NCI-H1092 (cell line): ENCODE measurements around the gene NT5DC2.

ENCODE experiments used
- DNase-seq: peaks from one replicate; lab custom pipeline; 2025; lab: John Stamatoyannopoulos, UW

Gene NT5DC2

DNA sequence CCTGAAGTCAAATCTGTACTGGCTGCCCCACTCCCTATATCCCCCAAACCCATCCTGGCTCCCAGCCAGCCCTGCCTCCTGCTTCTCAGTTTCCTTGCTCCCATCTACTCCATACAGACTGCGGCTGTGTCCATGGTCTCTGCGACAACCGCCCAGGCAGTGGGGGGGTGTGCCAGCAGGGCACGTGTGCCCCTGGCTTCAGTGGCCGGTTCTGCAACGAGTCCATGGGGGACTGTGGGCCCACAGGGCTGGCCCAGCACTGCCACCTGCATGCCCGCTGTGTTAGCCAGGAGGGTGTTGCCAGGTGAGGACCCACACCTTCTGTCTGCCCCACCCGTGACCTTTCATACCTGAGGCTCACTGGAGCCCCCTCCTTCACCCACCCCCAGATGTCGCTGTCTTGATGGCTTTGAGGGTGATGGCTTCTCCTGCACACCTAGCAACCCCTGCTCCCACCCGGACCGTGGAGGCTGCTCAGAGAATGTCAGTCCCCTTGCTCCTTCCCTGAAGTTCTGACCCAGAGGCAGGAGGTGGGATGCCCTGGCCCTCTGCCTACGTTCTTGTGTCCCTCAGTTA, 23.8 kb downstream of the NT5DC2 start:
- DNase-seq, result no peak

DNA sequence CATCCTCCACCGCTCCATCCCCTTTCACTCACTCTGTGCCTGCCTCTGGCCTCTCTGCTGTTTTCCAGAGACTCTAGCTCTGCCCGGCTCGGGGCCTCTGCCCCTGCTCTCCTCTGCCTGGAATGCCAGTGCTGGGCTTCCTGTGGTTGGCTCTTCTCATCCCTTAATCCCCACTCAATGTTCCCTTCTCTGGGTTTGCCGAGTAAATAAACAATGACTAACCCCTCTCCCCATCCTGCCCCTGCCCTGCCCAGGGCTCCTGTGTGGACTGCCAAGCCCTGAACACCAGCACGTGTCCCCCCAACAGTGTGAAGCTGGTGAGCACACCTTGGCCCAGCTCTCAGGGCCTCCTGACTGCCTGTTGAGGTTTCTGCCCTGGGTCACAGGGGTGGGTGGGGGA, 26.3 kb downstream of the NT5DC2 start:
- DNase-seq, result no peak

- DNase-seq, result no peak
Observed at GRCh38 chr3:52506266-52506966, 27.2 kb downstream of the NT5DC2 start.

- no peak for DNase-seq
Observed at GRCh38 chr3:52504977-52505376, 28.7 kb downstream of the NT5DC2 start.

DNA sequence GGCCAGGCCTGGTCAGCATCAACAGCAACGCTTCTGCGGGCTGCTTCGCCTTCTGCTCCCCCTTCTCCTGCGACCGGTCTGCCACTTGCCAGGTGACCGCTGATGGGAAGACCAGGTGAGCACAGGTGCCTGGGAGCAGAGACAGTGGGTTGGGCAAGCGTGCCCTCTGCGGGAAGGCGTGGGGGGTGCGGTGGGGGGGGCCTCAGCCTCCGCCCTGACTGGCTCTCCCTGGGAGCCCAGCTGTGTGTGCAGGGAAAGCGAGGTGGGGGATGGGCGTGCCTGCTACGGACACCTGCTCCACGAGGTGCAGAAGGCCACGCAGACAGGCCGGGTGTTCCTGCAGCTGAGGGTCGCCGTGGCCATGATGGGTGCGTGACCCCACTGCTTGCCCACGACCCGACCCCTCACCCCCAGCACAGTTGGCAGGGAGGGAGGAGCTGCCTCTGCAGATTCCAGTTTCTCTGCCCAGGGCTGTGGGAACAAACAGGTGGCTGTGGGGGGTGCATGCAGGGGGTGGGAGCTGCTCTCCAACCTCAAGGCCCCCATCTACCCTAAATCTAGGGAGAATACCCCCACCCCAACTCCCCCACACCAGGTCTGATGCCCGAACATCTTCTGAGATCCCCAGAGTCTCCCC, 29.8 kb downstream of the NT5DC2 start:
- DNase-seq, result no peak

- DNase-seq, result no peak
Observed at GRCh38 chr3:52502808-52503350, 30.8 kb downstream of the NT5DC2 start.

DNA sequence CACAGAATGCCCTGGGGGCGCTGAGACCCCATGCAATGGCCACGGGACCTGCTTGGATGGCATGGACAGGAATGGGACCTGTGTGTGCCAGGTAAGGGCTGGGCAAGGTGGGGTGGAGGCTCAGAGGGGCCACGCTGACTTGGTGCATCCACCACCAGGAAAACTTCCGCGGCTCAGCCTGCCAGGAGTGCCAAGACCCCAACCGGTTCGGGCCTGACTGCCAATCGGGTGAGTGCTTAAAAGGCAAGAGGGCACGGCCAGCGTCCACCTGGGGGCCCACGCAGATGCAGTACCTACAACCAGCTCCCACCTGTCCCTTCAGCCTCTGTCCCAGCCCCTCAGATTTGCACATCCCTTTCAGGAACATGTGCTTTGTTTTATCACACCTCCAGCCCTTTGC, 31.7 kb downstream of the NT5DC2 start:
- DNase-seq, result no peak

GRCh38 chr3:52501046-52501445, 32.6 kb downstream of the NT5DC2 start:
- no peak for DNase-seq

DNA sequence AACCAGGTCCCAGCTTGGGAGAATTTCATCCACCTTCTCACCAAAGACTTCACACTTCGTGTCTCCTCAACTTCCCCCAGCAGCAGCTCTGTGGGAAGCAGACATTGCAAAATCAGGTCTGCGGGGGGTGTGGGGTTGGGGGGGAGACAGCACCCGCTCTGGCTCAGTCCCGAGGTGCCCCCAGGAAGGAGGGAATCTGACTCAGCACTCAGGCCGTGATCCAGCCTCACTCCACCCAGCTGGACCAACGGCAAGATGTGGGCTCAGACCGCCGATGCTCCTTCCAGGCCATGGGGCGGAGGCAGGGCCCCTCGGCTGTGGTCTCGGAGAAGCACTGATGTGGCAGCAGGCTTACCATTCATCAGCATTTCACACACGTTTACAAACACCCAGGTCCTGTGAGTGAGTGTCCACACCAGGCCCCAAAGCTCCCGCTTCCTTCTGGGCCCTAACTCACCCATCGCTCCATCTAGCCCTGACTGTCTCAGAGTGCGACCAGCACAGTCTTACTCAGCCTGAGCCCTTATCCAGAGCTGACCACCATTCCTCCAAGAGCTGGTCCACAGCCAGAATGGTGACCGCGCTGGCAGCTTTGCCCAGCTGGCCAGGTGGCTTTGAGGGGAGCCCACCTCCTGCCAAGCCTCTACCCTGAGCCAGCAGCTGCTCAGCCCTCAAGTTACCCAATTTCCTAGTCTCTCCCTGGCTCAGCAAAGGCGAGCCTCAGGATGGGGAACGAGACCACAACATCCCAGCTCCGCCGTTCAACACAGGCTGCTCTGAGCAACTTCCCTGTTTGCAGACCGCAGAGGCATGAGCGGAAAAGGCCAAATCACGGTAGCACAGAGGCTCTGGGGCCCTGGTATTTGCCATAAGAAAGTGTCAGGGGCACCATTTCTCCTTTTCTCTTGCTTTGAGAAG, 35.3 kb downstream of the NT5DC2 start:
- no peak for DNase-seq

DNA sequence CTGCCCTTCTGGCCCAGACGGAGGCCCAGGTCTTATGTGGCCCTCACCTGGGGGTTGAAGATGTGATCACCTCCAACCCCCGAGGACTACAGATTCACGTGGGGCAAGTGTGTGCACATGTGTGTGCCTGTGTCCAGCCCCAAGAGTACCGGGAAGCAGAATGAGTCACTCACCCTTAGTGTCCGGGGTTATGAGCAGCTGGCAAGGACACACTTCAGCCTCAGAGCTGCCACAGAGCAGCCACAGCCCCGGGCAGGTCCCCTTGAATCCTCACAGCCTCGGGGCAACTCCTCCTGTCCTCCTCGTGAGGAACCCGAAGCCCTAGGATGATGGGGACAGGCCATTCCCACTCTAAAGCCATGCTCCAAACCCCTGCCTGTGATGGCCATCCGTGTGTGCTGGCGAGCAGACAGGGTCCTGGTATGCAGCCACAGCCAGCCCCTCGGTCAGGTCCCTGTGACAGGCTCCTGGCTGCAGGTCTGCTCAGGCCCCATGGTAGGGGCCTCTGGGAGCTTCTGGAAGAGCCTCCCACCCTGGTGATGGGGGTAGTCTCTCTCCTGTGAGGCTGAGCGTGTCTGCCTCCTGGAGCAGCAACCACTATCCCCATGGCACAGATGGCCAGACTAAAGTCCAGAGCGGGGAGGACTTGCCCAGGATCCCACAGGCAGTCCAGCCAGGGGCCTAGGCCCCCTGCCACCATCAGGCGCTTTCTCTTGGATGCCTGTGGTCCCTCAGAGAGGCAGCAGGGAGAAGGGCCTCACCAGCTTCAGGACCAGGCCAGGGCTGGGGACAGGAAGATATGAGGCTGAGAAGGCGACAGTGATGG, 37.7 kb downstream of the NT5DC2 start:
- DNase-seq, result no peak

DNA sequence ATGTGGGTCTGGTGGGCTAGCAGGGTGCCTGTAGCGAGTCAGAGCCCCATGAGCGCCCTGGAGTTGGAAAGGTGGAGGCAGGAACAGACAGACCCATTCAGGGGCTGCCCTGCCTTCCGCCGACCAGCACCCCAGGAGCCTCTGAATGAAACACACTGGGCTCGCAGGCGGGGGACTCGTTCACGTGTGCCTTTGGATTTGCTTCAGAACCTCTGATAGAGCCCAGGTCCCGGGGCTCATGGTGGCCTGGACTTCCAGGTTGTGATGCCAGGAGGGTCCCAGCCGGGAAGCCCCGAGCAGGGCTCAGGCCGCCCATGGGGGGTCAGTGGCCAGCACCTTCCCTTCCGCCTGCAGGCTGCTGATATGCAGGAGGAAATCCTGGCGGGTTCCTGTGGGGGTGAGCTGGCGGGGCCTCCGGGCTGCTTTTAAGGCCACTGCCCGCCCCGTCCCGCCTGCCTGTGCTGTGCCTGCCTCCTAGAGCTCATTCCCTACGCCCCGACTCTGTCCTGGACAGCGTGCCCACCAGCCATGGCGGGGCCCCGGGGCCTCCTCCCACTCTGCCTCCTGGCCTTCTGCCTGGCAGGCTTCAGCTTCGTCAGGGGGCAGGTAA, 38.7 kb downstream of the NT5DC2 start, which contains the start of gene STAB1:
STAB1 (plus strand) TSS at position 453 of the 610 bp plus-strand sequence; CDS start at position 529, 76 bp downstream.
- no peak for DNase-seq

DNA sequence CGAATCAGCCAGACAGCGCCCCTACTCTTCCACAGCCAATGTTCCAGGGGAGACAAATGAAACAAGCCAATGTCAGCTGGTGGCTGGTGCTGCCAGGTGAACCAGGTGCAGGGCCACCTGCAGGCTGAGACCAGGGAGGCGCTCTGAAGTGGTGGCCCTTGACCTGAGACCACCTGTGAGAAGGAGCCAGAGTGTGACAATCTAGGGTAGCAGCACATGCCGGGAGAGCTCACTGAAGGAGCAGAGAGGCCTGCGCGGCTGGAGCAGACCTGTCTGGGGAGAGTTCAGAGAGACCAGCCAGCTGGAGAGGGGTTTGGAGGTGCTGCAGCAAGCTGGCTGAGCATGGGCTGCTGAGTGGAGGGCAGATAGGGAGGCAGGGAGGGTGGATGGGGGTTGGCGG, 39.2 kb downstream of the NT5DC2 start:
- no peak for DNase-seq

GRCh38 chr3:52493232-52494017, 40.2 kb downstream of the NT5DC2 start:
- no peak for DNase-seq

DNA sequence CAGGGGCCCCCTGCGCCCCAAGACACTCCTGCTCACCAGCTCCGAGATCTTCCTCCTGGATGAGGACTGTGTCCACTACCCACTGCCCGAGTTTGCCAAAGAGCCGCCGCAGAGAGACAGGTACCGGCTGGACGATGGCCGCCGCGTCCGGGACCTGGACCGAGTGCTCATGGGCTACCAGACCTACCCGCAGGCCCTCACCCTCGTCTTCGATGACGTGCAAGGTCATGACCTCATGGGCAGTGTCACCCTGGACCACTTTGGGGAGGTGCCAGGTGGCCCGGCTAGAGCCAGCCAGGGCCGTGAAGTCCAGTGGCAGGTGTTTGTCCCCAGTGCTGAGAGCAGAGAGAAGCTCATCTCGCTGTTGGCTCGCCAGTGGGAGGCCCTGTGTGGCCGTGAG, 41.6 kb downstream of the NT5DC2 start:
- DNase-seq, result no peak

GRCh38 chr3:52490939-52491526, 42.6 kb downstream of the NT5DC2 start:
- DNase-seq, result no peak

DNA sequence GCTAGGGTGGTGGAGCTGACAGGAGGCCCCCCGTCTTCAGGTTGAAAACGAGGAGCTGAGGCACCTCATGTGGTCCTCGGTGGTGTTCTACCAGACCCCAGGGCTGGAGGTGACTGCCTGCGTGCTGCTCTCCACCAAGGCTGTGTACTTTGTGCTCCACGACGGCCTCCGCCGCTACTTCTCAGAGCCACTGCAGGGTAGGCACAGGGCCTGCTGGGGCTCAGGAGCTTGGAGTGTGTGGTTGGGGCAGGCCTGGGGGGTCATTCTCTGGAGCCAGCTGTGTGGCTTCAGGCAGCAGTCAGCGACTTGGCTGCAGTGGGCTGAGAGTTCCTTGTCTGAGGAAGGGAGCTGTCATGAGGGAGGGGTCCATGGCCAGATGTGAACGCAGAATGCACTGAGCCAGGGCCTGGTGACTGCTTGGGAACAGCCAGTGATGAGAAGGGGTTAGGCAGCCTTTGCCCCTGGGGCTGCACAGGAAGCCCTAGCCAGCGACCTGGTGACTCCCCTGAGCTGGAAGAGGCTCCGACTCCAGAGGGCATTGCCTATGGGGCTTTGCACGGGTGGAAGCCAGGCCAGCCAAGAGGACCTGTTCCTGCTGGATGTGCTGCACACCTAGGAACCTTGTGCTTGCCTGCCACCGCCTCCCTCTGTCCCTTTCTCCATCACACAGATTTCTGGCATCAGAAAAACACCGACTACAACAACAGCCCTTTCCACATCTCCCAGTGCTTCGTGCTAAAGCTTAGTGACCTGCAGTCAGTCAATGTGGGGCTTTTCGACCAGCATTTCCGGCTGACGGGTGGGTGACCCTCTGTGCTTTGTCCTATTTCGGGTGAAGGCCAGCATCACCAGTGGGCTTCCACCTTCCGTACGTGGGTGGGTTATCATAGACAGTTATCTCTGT, 43.4 kb downstream of the NT5DC2 start:
- no peak for DNase-seq

- no peak for DNase-seq
Observed at GRCh38 chr3:52489453-52489852, 44.2 kb downstream of the NT5DC2 start.

DNA sequence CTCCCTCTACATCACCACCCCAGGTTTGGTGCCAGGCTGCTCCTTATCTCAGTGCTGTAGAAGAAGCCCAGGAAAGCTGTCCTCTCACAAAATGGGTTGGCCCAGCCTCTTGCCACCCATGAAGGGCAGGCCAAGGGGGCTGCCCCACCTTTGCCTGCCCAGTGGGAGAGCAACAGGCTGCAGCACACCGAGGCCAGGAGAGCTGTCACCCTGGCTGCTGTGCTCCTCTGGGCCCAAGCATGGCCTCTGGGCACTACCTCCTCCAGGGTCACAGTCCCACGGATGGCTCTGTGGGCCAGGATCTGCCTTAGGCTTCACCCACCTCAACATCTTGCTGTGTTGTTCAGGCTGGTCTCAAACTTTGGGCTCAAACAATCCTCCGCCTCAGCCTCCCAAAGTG, 44.9 kb downstream of the NT5DC2 start:
- no peak for DNase-seq
